K562 (cell line): ENCODE data around the gene PSMB11. TPM values are rescaled to one million over a fixed set of nuclear protein-coding genes. Genes with fewer than 3 reads are reported as not detected.
A peak's percentile ranks its signal among the peaks of the same experiment; 100 is the strongest.

Experiments used
- C11orf30 ChIP-seq: fragments of 450-650 bp; IDR thresholded peaks from 2 replicates; pipeline ENCODE4 v1.6.1; 2016; ENCODE audit warnings: low read depth, mild to moderate bottlenecking
- CHAMP1 ChIP-seq: fragments of 450-650 bp; IDR thresholded peaks from 2 replicates; pipeline ENCODE4 v1.6.1; 2016; ENCODE audit warnings: mild to moderate bottlenecking
- FUS ChIP-seq: fragments of 200-400 bp; formaldehyde crosslinking; optimal IDR thresholded peaks from 2 replicates; pipeline ENCODE3; 2017; ENCODE audit warnings: low read depth, low read length
- GATAD2B ChIP-seq: fragments of 450-650 bp; IDR thresholded peaks from 2 replicates; pipeline ENCODE4 v1.6.1; 2017; ENCODE audit warnings: mild to moderate bottlenecking, borderline replicate concordance
- NFE2L1 ChIP-seq: fragments of 450-650 bp; IDR thresholded peaks from 2 replicates; pipeline ENCODE4 v1.6.1; 2016; ENCODE audit warnings: missing genetic modification characterization, low read depth, mild to moderate bottlenecking, missing compliant biosample characterization, moderate library complexity, borderline replicate concordance
- ZFP30 ChIP-seq: fragments of 250-450 bp; sonication (Bioruptor Pico); IDR thresholded peaks from 2 replicates; pipeline ENCODE4 v1.8.0; 2022; ENCODE audit warnings: moderate library complexity, mild to moderate bottlenecking, inconsistent platforms, borderline replicate concordance
- ZFPM2 ChIP-seq: fragments of 250-450 bp; sonication (Bioruptor Pico); IDR thresholded peaks from 2 replicates; pipeline ENCODE4 v1.5.1; 2022; ENCODE audit warnings: mild to moderate bottlenecking
- ZNF318 ChIP-seq, 2 experiments: fragments of 450-650 bp; IDR thresholded peaks; 2 replicates each; pipeline ENCODE4 v1.6.1; 2016; ENCODE audit warnings: mild to moderate bottlenecking in 2 of 2, borderline replicate concordance in 1 of 2, low read depth in 1 of 2, moderate library complexity in 1 of 2
- ZNF398 ChIP-seq: fragments of 250-450 bp; sonication (Bioruptor Pico); IDR thresholded peaks from 2 replicates; pipeline ENCODE4 v1.8.0; 2021; ENCODE audit warnings: moderate library complexity, mild to moderate bottlenecking, inconsistent platforms
- ZNF77 ChIP-seq: fragments of 250-450 bp; sonication (Bioruptor Pico); IDR thresholded peaks from 2 replicates; pipeline ENCODE4 v1.5.0; 2020
- polyA plus RNA-seq, 8 experiments: library from polyadenylated mRNA; depleted of rRNA in 4 of 8; stranded (reverse) in 5 of 8; unstranded in 3 of 8; fragments of >200 nt; fragmentation: Nextera tagmentation in 2 of 8; fragmentation: Illumina TruSeq in 1 of 8; extraction: Ambion mirVana in 2 of 8; extraction: Trizol in 1 of 8; gene quantifications; 2 replicates each; pipeline versions ENCODE4 v1.2.1 to v1.2.3, GENCODE V29; 2011 to 2014; ENCODE audit warnings: inconsistent platforms in 1 of 8, missing spikeins in 1 of 8
- total RNA-seq, 7 experiments: library from RNA; depleted of rRNA in 6 of 7; stranded (reverse); fragments of >200 nt in 6 of 7; fragmentation: Illumina TruSeq in 2 of 7; extraction: Trizol in 2 of 7; gene quantifications; 2 replicates each; pipeline versions ENCODE4 v1.2.1 to v1.2.3, GENCODE V29; 2011 to 2021; ENCODE audit warnings: low replicate concordance in 1 of 7
- TF ChIP-seq, protein P1 (sequence below): fragments of 250-450 bp; sonication (Bioruptor Pico); IDR thresholded peaks from 2 replicates; pipeline ENCODE4 v1.8.0; 2022; ENCODE audit warnings: inconsistent platforms

Gene PSMB11
- total and polyA plus RNA-seq, 9 of the 15 experiments (the other 6 are each of a cell fraction or from before 2014, with no cell fraction given) = not detected

DNA sequence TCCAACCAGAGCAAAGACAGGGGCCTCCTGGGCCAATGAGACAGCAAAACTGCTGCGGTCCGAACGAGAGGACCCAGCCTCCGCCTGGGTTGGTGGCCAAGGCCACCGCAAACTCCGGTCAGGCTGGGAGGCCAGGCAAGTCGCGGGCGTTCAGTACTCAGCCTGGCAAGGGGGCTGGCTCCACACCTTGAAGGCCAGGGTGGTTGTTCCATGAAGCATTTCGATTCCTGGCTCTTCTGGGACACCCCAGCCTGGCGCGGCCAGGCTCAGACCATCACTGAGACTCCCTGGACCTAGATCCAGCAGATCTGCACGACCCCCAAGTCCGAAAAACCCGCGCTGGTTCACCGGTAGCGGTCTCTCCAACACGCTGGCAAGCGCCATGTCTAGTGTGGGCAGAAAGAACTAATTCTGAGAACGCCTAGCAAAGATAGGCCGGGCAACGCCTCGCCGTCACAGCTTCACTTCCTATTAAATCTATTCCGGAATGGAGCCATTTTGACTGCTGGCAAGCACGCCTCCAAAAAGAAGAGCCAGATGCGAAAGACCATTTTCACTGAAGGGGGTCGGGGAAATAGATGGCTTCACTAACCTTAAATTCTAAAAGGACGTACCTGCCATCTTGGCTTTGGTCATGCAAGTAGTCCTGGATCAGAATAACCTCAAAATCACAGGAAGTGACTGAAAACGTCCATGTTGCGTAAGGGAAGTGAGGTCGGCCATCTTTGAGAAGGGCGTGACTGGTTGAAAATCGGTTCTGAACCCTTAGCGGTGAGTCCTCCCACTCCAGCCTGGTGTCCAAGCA is 7.3 kb upstream of the PSMB11 start, which contains the start of gene PSMB5 (continued):
- TF ChIP-seq ZNF398 (CRISPR knock-in tag) (no peak), ZFPM2 (CRISPR knock-in tag) (no peak), NFE2L1 (no peak), FUS (no peak), ZNF318 (IDR thresholded peaks at IDR 0.05; ENCODE audit: borderline replicate concordance in 1 of 2, low read depth in 1 of 2) (no peak), ZFP30 (CRISPR knock-in tag) (no peak), CHAMP1 (no peak), ZNF77 (CRISPR knock-in tag) (no peak), C11orf30 (peak; percentile 92), GATAD2B (no peak)
- TF ChIP-seq, protein P1, sequence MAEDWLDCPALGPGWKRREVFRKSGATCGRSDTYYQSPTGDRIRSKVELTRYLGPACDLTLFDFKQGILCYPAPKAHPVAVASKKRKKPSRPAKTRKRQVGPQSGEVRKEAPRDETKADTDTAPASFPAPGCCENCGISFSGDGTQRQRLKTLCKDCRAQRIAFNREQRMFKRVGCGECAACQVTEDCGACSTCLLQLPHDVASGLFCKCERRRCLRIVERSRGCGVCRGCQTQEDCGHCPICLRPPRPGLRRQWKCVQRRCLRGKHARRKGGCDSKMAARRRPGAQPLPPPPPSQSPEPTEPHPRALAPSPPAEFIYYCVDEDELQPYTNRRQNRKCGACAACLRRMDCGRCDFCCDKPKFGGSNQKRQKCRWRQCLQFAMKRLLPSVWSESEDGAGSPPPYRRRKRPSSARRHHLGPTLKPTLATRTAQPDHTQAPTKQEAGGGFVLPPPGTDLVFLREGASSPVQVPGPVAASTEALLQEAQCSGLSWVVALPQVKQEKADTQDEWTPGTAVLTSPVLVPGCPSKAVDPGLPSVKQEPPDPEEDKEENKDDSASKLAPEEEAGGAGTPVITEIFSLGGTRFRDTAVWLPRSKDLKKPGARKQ (CRISPR knock-in tag) = no peak
